Coronary artery (tissue), 2 donors: ENCODE data around the gene ANGPTL2.
A peak's percentile ranks its signal among the peaks of the same experiment; 100 is the strongest.
"Not testable (repeated sequence)": the region's sequence is repeated elsewhere in the genome, so short reads cannot be mapped to it uniquely, and the experiment has no call there.

ENCODE experiments used
- DNase-seq: peaks from one replicate; pipeline ENCODE4 v3.0.0-alpha.2; 2017; ENCODE audit warnings: low spot score
- H3K27ac ChIP-seq, 2 donors: fragments of 200-600 bp; sonication (generic); one replicate each; pipeline ENCODE4 v1.5.1; 2016 to 2019
- H3K4me3 ChIP-seq: fragments of 200-600 bp; sonication (generic); 2 replicates; pipeline ENCODE4 v1.5.1; 2016; ENCODE audit warnings: mild to moderate bottlenecking, moderate library complexity
- TF ChIP-seq, protein P1 (sequence below): fragments of 200-600 bp; sonication (generic); IDR thresholded peaks from one replicate; pipeline ENCODE4 v1.5.1; 2019; ENCODE audit warnings: antibody characterized with exemption

The ANGPTL2 gene

DNA sequence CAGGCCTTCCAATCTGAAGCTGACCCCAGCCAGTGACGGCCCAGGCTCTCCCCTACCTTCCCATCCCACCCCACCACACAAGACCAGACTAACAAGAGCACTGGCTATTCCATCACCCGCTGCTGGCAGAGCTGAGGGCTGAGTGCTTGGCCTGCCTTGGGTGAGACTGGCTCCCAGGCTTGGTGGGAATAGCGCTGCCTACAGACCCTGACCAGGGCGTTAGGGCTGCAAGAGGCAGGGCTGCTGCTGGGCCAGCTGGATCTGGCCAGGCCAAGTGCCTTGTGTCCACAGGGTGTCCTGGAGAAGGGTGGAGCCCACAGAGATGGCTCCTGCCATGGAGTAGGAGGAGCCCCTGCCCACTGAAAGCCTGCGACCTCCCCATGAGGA, 31.6 kb upstream of the ANGPTL2 start:
- TF ChIP-seq, protein P1, sequence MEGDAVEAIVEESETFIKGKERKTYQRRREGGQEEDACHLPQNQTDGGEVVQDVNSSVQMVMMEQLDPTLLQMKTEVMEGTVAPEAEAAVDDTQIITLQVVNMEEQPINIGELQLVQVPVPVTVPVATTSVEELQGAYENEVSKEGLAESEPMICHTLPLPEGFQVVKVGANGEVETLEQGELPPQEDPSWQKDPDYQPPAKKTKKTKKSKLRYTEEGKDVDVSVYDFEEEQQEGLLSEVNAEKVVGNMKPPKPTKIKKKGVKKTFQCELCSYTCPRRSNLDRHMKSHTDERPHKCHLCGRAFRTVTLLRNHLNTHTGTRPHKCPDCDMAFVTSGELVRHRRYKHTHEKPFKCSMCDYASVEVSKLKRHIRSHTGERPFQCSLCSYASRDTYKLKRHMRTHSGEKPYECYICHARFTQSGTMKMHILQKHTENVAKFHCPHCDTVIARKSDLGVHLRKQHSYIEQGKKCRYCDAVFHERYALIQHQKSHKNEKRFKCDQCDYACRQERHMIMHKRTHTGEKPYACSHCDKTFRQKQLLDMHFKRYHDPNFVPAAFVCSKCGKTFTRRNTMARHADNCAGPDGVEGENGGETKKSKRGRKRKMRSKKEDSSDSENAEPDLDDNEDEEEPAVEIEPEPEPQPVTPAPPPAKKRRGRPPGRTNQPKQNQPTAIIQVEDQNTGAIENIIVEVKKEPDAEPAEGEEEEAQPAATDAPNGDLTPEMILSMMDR = no peak
- Histone ChIP-seq H3K4me3 (peak overlapping the region; percentile 21), H3K27ac (peak overlapping the region; percentile 25 to 59)
- peak; percentile 73 for DNase-seq

DNA sequence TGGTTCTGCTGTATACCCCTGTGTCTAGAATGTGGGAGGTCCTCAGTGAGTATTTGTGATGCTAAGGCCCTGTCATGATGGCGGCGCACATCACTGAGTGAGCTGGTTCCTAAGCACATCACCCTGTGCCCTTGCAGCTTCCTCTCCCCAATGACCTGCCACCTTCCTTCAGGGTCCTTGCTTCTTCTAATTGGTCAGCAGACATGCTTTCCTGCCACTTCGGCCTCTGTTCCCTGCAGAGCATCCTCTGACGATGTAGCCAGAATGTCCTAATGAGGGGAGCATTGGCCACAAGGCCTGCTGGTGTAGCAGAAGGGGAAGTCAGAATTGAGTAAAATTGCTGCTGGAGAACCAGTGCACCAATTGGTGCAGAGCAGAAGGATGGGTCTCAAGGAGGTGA, 31.1 kb upstream of the ANGPTL2 start:
- TF ChIP-seq, protein P1 = no peak
- Histone ChIP-seq H3K27ac (no peak overlapping the region), H3K4me3 (no peak overlapping the region)
- peak; percentile 54 for DNase-seq

DNA sequence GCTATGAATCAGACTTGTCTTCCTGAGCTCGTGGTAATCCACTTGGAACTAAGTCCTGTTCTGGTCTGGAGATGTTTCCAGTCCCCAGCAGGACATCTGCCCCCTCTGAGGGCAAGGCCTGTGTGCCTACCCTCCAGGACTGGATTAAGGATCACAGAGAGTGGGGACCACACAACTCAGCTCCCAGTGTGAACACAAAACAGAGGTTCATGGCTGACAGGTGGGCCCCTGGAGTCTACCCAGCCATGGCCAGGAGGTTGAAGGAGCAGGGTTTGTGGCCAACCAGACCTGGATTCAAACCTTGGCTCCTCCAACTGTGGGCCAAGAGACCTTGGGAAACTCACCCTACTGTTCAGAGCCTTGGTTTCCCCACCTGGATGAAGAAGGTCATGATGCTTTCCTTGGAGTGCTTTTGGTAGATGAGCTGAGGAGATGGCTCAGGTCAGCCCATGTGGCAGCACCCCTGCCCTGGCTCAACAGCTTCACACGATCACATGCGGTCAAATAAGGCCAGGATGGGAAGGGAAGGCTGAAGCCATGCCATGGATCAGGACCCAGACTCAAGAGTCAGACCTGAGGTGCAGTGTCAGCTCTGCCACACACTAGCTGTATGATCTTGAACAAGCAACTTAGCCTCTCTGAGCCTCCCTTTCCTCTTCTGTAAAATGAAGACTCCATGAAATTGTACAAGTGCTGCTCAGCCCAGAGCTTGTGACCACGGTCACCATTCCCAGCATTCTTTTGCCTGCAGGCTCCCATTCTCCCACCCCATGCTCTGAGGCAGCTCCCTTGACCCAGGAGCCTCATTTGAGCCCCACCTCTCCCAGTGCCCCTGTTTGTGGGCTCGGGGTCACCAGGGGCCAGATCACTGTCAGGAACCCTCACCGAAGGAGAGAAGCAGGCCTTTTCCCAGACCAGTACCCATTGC, 27.3 kb upstream of the ANGPTL2 start:
- TF ChIP-seq, protein P1 = no peak
- no peak for DNase-seq
- H3K27ac ChIP-seq = no peak overlapping the region
- H3K4me3 ChIP-seq = no peak overlapping the region

DNA sequence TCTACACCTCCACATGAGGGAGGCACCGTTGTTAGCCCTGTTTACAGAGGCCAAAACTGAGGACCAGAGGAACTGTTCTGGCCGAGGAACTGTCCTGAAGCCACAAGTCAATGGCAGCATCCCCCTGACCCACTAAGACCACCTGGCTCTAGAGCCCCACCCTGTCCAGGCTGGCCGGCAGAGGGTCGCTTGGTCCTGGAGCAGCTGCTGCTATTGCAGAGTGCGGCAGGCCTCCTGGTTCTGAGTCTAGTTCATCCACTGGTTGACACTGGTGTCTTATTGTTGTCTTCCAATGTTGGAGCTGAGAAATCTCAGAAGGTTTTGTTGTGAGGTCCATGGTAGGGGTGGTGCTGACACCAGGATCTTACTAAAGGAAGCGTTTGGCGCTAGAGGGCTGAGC, 26.6 kb upstream of the ANGPTL2 start:
- TF ChIP-seq, protein P1 = no peak
- H3K4me3 ChIP-seq = no peak overlapping the region
- DNase-seq = no peak
- no peak overlapping the region for H3K27ac ChIP-seq

DNA sequence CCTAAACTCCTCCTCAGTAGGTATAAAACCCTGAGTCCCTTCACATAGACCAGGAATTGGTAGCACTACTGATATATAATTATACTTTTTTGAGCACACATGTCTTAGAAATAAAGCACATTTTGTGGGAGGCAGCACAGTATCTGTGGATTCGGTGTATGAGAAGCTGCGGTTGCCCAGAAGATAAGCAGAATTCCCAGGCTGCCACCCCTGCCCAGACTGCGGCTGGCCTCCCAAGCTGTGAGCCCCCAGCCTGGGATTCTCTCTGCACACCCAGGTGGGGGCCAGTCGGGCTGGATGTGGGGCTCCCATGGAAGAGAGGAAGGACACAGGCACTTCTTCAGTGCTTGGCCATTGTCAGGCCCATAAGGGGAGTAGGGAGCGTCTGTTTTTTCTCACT, 25.6 kb upstream of the ANGPTL2 start:
- no peak overlapping the region for H3K27ac ChIP-seq
- no peak for DNase-seq
- H3K4me3 ChIP-seq = no peak overlapping the region
- TF ChIP-seq, protein P1 = no peak

DNA sequence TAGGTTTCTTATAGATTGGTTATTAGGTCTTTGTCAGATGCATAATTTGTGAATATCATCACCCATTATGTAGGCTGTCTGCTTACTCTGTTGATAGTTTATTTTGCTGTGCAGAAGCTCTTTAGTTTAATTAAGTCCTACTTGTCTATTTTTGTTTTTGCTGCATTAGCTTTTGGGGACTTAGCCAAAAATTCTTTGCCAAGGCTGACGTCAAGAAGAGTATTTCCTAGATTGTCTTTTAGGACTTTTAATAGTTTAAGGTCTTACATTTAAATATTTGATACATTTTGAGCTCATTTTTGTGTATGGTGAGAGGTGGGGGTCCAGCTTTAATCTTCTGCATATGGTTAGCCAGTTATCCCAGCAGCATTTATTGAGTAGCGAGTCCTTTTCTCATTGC, 24.8 kb upstream of the ANGPTL2 start:
- H3K4me3 ChIP-seq = no peak overlapping the region
- no peak for DNase-seq
- TF ChIP-seq, protein P1 = no peak
- H3K27ac ChIP-seq = no peak overlapping the region

DNA sequence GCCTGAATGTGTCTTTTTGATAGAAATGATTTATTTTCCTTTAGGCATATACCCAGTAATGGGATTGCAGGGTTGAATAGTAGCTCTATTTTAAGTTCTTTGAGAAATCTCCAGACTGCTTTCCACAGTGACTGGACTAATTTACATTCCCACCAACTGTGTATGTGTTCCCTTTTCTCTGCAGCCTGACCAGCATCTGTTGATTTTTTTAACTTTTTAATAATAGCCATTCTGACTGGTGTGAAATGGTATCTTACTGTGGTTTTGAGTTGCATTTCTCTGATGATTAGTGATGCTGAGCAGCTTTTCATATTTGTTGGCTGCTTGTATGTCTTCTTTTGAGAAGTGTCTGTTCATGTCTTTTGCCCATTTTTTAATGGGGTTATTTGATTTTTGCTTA, 24.4 kb upstream of the ANGPTL2 start:
- DNase-seq, H3K4me3 ChIP-seq, H3K27ac ChIP-seq: not testable (repeated sequence)
